Mesendoderm (in vitro differentiated cells): Measurements from ENCODE around the gene GPATCH2.

Source experiments
- DNase-seq: peaks from one replicate; pipeline ENCODE4 v3.0.0; 2013
- H2AK5ac ChIP-seq: 2 replicates; pipeline ENCODE4 v1.6.1; 2013; ENCODE audit warnings: low read length, inconsistent platforms
- H2BK120ac ChIP-seq: 2 replicates; pipeline ENCODE4 v1.6.1; 2013; ENCODE audit warnings: low read depth, mild to moderate bottlenecking, low read length, moderate library complexity, mixed read lengths
- H2BK15ac ChIP-seq: replicated peaks from 2 replicates; pipeline ENCODE4 v1.6.1; 2013; ENCODE audit warnings: low read depth, mild to moderate bottlenecking, moderate library complexity
- H2BK5ac ChIP-seq: 2 replicates; pipeline ENCODE4 v1.6.1; 2013; ENCODE audit warnings: low read length, inconsistent platforms
- H3K18ac ChIP-seq: 2 replicates; pipeline ENCODE4 v1.6.1; 2013; ENCODE audit warnings: mild to moderate bottlenecking, low read length, mixed read lengths
- H3K23ac ChIP-seq: one replicate; pipeline ENCODE4 v1.6.1; 2013; ENCODE audit warnings: low read length
- H3K27ac ChIP-seq: 2 replicates; pipeline ENCODE4 v1.5.1; 2013; ENCODE audit warnings: low read depth, mild to moderate bottlenecking, inconsistent platforms, low read length, moderate library complexity
- H3K27me3 ChIP-seq: 2 replicates; pipeline ENCODE4 v1.6.1; 2013; ENCODE audit warnings: low read length, control low read depth, mild to moderate bottlenecking, inconsistent platforms; ENCODE audit not compliant: insufficient read depth, poor library complexity
- H3K36me3 ChIP-seq: 2 replicates; pipeline ENCODE4 v1.6.1; 2013; ENCODE audit warnings: low read length, inconsistent platforms; ENCODE audit not compliant: control insufficient read depth, insufficient read depth
- H3K4ac ChIP-seq: one replicate; pipeline ENCODE4 v1.6.1; 2013; ENCODE audit warnings: low read depth, mild to moderate bottlenecking, low read length, moderate library complexity
- H3K4me1 ChIP-seq: 2 replicates; pipeline ENCODE4 v1.6.1; 2013; ENCODE audit warnings: low read depth, low read length, inconsistent platforms; ENCODE audit not compliant: control insufficient read depth
- H3K4me2 ChIP-seq: 2 replicates; pipeline ENCODE4 v1.6.1; 2013; ENCODE audit warnings: low read length
- H3K4me3 ChIP-seq: 2 replicates; pipeline ENCODE4 v1.5.1; 2013; ENCODE audit warnings: mild to moderate bottlenecking, low read length
- H3K56ac ChIP-seq: one replicate; pipeline ENCODE4 v1.6.1; 2013; ENCODE audit warnings: low read length
- H3K79me1 ChIP-seq: 2 replicates; pipeline ENCODE4 v1.6.1; 2013; ENCODE audit warnings: low read length, inconsistent platforms
- H3K79me2 ChIP-seq: 2 replicates; pipeline ENCODE4 v1.6.1; 2013; ENCODE audit warnings: mild to moderate bottlenecking, low read length; ENCODE audit not compliant: control insufficient read depth, insufficient read depth
- H3K9ac ChIP-seq: 2 replicates; pipeline ENCODE4 v1.6.1; 2013; ENCODE audit warnings: low read length, inconsistent platforms
- H4K5ac ChIP-seq: one replicate; pipeline ENCODE4 v1.6.1; 2013; ENCODE audit warnings: low read length
- H4K8ac ChIP-seq: one replicate; pipeline ENCODE4 v1.6.1; 2013; ENCODE audit warnings: low read depth, mild to moderate bottlenecking, control low read depth, low read length, moderate library complexity
- WGBS: extraction: QIAGEN DNeasy Blood & Tissue Kit; methylation state at CpG from one replicate; pipeline ENCODE4 v1.1.7; 2013; ENCODE audit warnings: low lambda C conversion rate, missing lambda C conversion rate; ENCODE audit not compliant: insufficient coverage; ENCODE audit errors: extremely low coverage; 5-methylcytosine and 5-hydroxymethylcytosine counted together

GPATCH2 gene

GRCh38 chr1:217417363-217417762 lies 213.5 kb downstream of the GPATCH2 start:
- no peak overlapping the region for H3K27ac ChIP-seq
- no peak overlapping the region for H3K56ac ChIP-seq
- no CpG with 5 or more reads among the region's 3 CpGs for WGBS
- no peaks in the 10 kb centered on the region for H3K27me3 ChIP-seq
- no peaks in the 10 kb centered on the region for H3K79me1 ChIP-seq
- no peak overlapping the region for H4K5ac ChIP-seq
- H3K4me3 ChIP-seq = no peak overlapping the region
- no peak overlapping the region for H3K23ac ChIP-seq
- H2BK15ac ChIP-seq = no peak overlapping the region
- H2BK120ac ChIP-seq = no peak overlapping the region
- H2BK5ac ChIP-seq = no peak overlapping the region
- no peak overlapping the region for H2AK5ac ChIP-seq
- no peak for DNase-seq
- no peaks in the 10 kb centered on the region for H3K4me1 ChIP-seq
- no peaks in the 10 kb centered on the region for H3K79me2 ChIP-seq
- H3K9ac ChIP-seq = no peak overlapping the region
- no peak overlapping the region for H4K8ac ChIP-seq
- no peak overlapping the region for H3K4ac ChIP-seq
- H3K4me2 ChIP-seq = no peak overlapping the region
- H3K18ac ChIP-seq = no peak overlapping the region
- no peaks in the 10 kb centered on the region for H3K36me3 ChIP-seq

DNA sequence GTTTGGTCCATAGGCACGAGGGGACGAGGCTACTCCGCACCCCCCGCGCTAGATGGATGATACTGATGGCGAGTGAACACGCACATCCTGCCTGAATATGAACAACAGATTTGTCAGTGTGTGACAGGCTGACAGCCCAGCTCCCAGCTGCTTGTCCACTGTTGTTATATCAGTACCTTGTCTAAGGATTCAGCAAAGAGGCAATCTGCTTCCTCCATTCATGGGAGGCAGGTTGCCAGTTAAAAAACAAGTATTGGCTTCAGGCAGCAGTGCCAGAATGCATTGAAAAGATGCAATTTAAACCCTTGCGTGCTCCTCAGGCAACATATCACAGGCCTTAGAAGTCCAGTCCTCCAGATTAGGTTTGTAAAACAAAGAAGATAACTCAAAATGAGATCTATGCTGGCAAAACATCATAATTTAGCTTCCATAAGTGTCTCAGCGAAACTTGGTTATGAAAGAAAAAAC lies 223.3 kb downstream of the GPATCH2 start:
- no CpG with 5 or more reads among the region's 9 CpGs for WGBS
- Histone ChIP-seq H4K5ac (no peak overlapping the region), H3K36me3 (no peaks in the 10 kb centered on the region), H3K23ac (no peak overlapping the region), H2BK15ac (no peak overlapping the region), H3K4me3 (no peak overlapping the region), H2BK120ac (no peak overlapping the region), H4K8ac (no peak overlapping the region), H3K4me2 (no peak overlapping the region), H3K27me3 (no peaks in the 10 kb centered on the region), H3K9ac (no peak overlapping the region), H3K18ac (no peak overlapping the region), H2BK5ac (no peak overlapping the region), H3K4ac (no peak overlapping the region), H2AK5ac (no peak overlapping the region), H3K4me1 (no peaks in the 10 kb centered on the region), H3K27ac (no peak overlapping the region), H3K79me2 (no peaks in the 10 kb centered on the region), H3K56ac (no peak overlapping the region), H3K79me1 (no peaks in the 10 kb centered on the region)
- no peak for DNase-seq

- Histone ChIP-seq H3K4ac (no peak overlapping the region), H3K18ac (no peak overlapping the region), H3K4me3 (no peak overlapping the region), H2BK5ac (no peak overlapping the region), H3K4me2 (no peak overlapping the region), H4K8ac (no peak overlapping the region), H3K79me1 (no peaks in the 10 kb centered on the region), H3K4me1 (no peaks in the 10 kb centered on the region), H3K9ac (no peak overlapping the region), H3K23ac (no peak overlapping the region), H3K36me3 (no peaks in the 10 kb centered on the region), H2BK120ac (no peak overlapping the region), H4K5ac (no peak overlapping the region), H3K27me3 (no peaks in the 10 kb centered on the region), H3K56ac (no peak overlapping the region), H3K27ac (no peak overlapping the region), H3K79me2 (no peaks in the 10 kb centered on the region), H2AK5ac (no peak overlapping the region), H2BK15ac (no peak overlapping the region)
- WGBS = no CpG with 5 or more reads among the region's 8 CpGs
- no peak for DNase-seq
Measured at GRCh38 chr1:217403026-217403720, 227.7 kb downstream of the GPATCH2 start.

- Histone ChIP-seq H3K27me3 (no peaks in the 10 kb centered on the region), H3K23ac (no peak overlapping the region), H3K36me3 (no peaks in the 10 kb centered on the region), H4K8ac (no peak overlapping the region), H4K5ac (no peak overlapping the region), H2BK5ac (no peak overlapping the region), H2BK120ac (no peak overlapping the region), H3K27ac (no peak overlapping the region), H2AK5ac (no peak overlapping the region), H3K4me1 (no peaks in the 10 kb centered on the region), H3K56ac (no peak overlapping the region), H3K4ac (no peak overlapping the region), H3K4me3 (no peak overlapping the region), H3K18ac (no peak overlapping the region), H3K9ac (no peak overlapping the region), H3K79me2 (no peaks in the 10 kb centered on the region), H3K79me1 (no peaks in the 10 kb centered on the region), H2BK15ac (no peak overlapping the region), H3K4me2 (no peak overlapping the region)
- DNase-seq = no peak
- no CpG with 5 or more reads among the region's 2 CpGs for WGBS
Measured at GRCh38 chr1:217402301-217402700, 228.6 kb downstream of the GPATCH2 start.

- Histone ChIP-seq H3K4me3 (no peak overlapping the region), H4K8ac (no peak overlapping the region), H3K27me3 (no peaks in the 10 kb centered on the region), H3K18ac (no peak overlapping the region), H2BK120ac (no peak overlapping the region), H3K4ac (no peak overlapping the region), H3K23ac (no peak overlapping the region), H3K27ac (no peak overlapping the region), H3K56ac (no peak overlapping the region), H3K4me2 (no peak overlapping the region), H4K5ac (no peak overlapping the region), H3K79me2 (no peaks in the 10 kb centered on the region), H3K9ac (no peak overlapping the region), H3K36me3 (no peaks in the 10 kb centered on the region), H2BK5ac (no peak overlapping the region), H2AK5ac (no peak overlapping the region), H2BK15ac (no peak overlapping the region), H3K79me1 (no peaks in the 10 kb centered on the region), H3K4me1 (no peaks in the 10 kb centered on the region)
- peak; percentile 49 for DNase-seq
- WGBS = no CpG with 5 or more reads among the region's 1 CpG
Measured at GRCh38 chr1:217393896-217394295, 237.0 kb downstream of the GPATCH2 start.

- no peaks in the 10 kb centered on the region for H3K4me1 ChIP-seq
Measured at GRCh38 chr1:217392441-217392840, 238.4 kb downstream of the GPATCH2 start.

More at GRCh38 chr1:217392441-217392840, 238.4 kb downstream of the GPATCH2 start:
- no peak overlapping the region for H2BK120ac ChIP-seq
- no peak overlapping the region for H2BK15ac ChIP-seq
- no peak overlapping the region for H3K56ac ChIP-seq
- H4K8ac ChIP-seq = no peak overlapping the region
- no peaks in the 10 kb centered on the region for H3K27me3 ChIP-seq
- H2BK5ac ChIP-seq = no peak overlapping the region
- no peak overlapping the region for H3K4me2 ChIP-seq
- no peak overlapping the region for H4K5ac ChIP-seq
- no peak for DNase-seq
- no peaks in the 10 kb centered on the region for H3K79me1 ChIP-seq
- no peak overlapping the region for H3K4ac ChIP-seq
- H3K18ac ChIP-seq = no peak overlapping the region
- no peak overlapping the region for H3K23ac ChIP-seq
- no peak overlapping the region for H2AK5ac ChIP-seq
- no peak overlapping the region for H3K4me3 ChIP-seq
- no peaks in the 10 kb centered on the region for H3K79me2 ChIP-seq
- no peak overlapping the region for H3K9ac ChIP-seq
- H3K36me3 ChIP-seq = no peaks in the 10 kb centered on the region
- no CpG with 5 or more reads among the region's 3 CpGs for WGBS
- no peak overlapping the region for H3K27ac ChIP-seq
